HG03064 (cell line): ENCODE results near the gene PARK7.

ENCODE experiments used
- ATAC-seq: cut with Tn5 transposase; IDR thresholded peaks from one replicate; pipeline ENCODE4 v1.9.1; 2021; ENCODE audit warnings: low read depth; ENCODE audit not compliant: unreplicated experiment

Gene PARK7

GRCh38 chr1:7980984-7981383, 19.5 kb downstream of the PARK7 start:
- ATAC-seq, result no peak

- ATAC-seq, result no peak
These were observed 21.7 kb downstream of the PARK7 start for GRCh38 chr1:7983086-7983778.

- no peak for ATAC-seq
These were observed 23.3 kb downstream of the PARK7 start for GRCh38 chr1:7984811-7985210.

- no peak for ATAC-seq
These were observed 24.5 kb downstream of the PARK7 start for GRCh38 chr1:7985851-7986612.

- no peak for ATAC-seq
These were observed 26.0 kb downstream of the PARK7 start for GRCh38 chr1:7987528-7987927.

GRCh38 chr1:7988576-7988975, 27.1 kb downstream of the PARK7 start:
- ATAC-seq, result no peak

- no peak for ATAC-seq
These were observed 28.4 kb downstream of the PARK7 start for GRCh38 chr1:7989762-7990428.

- no peak for ATAC-seq
These were observed 30.3 kb downstream of the PARK7 start for GRCh38 chr1:7991504-7992440.

GRCh38 chr1:7992885-7993284, 31.4 kb downstream of the PARK7 start:
- no peak for ATAC-seq

- ATAC-seq, result peak; percentile 68
These were observed 32.3 kb downstream of the PARK7 start for GRCh38 chr1:7993593-7994479.

GRCh38 chr1:7994827-7995226, 33.3 kb downstream of the PARK7 start:
- ATAC-seq, result no peak

- ATAC-seq, result no peak
These were observed 33.9 kb downstream of the PARK7 start for GRCh38 chr1:7995437-7995836.

- no peak for ATAC-seq
These were observed 40.9 kb downstream of the PARK7 start for GRCh38 chr1:8002329-8002910.

- no peak for ATAC-seq
These were observed 41.4 kb downstream of the PARK7 start for GRCh38 chr1:8002921-8003320.

GRCh38 chr1:8003438-8004112, 42.1 kb downstream of the PARK7 start:
- ATAC-seq, result no peak

GRCh38 chr1:8004113-8004802, 42.7 kb downstream of the PARK7 start:
- ATAC-seq, result no peak

- no peak for ATAC-seq
These were observed 43.5 kb downstream of the PARK7 start for GRCh38 chr1:8004803-8005573.
